Motor neuron (in vitro differentiated cells): ENCODE results near the gene CD53. TPM values are rescaled to one million over a fixed set of nuclear protein-coding genes. Genes with fewer than 3 reads are reported as not detected.
"Not testable (repeated sequence)": the region's sequence is repeated elsewhere in the genome, so short reads cannot be mapped to it uniquely, and the experiment has no call there.

Experiments used
- ATAC-seq, 8 experiments: fragments of 200-7000 bp; cut with Tn5 transposase; replicated peaks in 6 of 8; 2 replicates each; pipeline ENCODE4 v1.8.0; 2021; ENCODE audit warnings: mild to moderate bottlenecking in 8 of 8, moderate library complexity in 8 of 8
- H3K27ac ChIP-seq, 2 donors: fragments of 250-450 bp; sonication (Bioruptor Pico); 2 replicates each; pipeline ENCODE4 v1.9.0; 2021; ENCODE audit warnings: antibody characterized with exemption in 2 of 2, mild to moderate bottlenecking in 2 of 2, moderate library complexity in 1 of 2
- H3K4me1 ChIP-seq, 2 donors: fragments of 250-450 bp; sonication (Bioruptor Pico); replicated peaks in 1 of 2; 2 replicates each; pipeline ENCODE4 v1.6.1; 2021; ENCODE audit warnings: antibody characterized with exemption in 2 of 2, mild to moderate bottlenecking in 2 of 2, moderate library complexity in 1 of 2
- H3K4me3 ChIP-seq, 5 donors: fragments of 250-450 bp; sonication (Bioruptor Pico); 2 replicates each; pipeline ENCODE4 v1.9.0; 2021; ENCODE audit warnings: antibody characterized with exemption in 5 of 5, mild to moderate bottlenecking in 5 of 5, moderate library complexity in 4 of 5
- WGBS, 10 experiments: fragments of 450-650 bp; shearing (Covaris generic); methylation state at CpG; one replicate each; pipeline ENCODE4 v1.0.0; 2022; 5-methylcytosine and 5-hydroxymethylcytosine counted together
- in situ Hi-C, 9 experiments: fragments of 400-800 bp; cut with MboI; loops; one replicate each; pipeline ENCODE4 v1.15.0; 2021; ENCODE audit warnings: low sequenced_read_pairs in 9 of 9, low pct_unique_long_range_greater_than_20kb in 2 of 9; ENCODE audit not compliant: unreplicated experiment in 9 of 9
- total RNA-seq, 8 experiments: library from RNA; unstranded; fragments of 300-600 nt; gene quantifications; 2 replicates each; pipeline versions ENCODE4 v1.2.3 to v1.2.4, GENCODE V29; 2022

Gene CD53
- total RNA-seq, 8 experiments from 2014 or later, result 0.43 to 2.3 (median 0.76) TPM; not detected in 3

GRCh38 chr1:110903853-110904500 is 31.0 kb downstream of the CD53 start:
- in situ Hi-C loops, result no loop called here
- Histone ChIP-seq H3K27ac (no peak overlapping the region), H3K4me1 (no peaks in the 10 kb centered on the region), H3K4me3 (no peak overlapping the region)
- WGBS, 10 experiments, result 0 to 73% (median 51%) methylated on average over 1 to 3 of the region's 3 CpGs; no CpG with 5 or more reads in 4 of the 10 experiments
- ATAC-seq, result peak in 2 of 8 experiments; percentile 90 to 93

DNA sequence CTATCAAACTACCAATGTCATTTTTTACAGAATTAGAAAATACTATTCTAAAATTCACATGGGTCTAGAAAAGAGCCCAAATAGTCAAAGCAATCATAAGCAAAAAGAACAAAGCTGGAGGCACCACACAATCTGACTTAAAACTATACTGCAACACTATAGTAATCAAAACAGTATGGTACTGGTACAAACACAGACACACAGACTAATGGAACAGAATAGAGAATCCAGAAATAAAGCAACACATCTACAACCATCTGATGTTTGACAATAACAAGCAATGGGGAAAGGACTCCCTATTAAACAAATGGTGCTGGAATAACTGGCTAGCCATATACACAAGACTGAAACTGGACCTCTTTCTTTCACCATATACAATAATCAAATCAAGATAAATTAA is 39.8 kb downstream of the CD53 start:
- no peak for ATAC-seq
- H3K4me3 ChIP-seq, result no peak overlapping the region
- in situ Hi-C loops, result no loop called here
- no peaks in the 10 kb centered on the region for H3K4me1 ChIP-seq
- H3K27ac ChIP-seq, result no peak overlapping the region

GRCh38 chr1:110914676-110915075 is 41.7 kb downstream of the CD53 start:
- Histone ChIP-seq H3K4me1 (no peaks in the 10 kb centered on the region), H3K4me3 (no peak overlapping the region), H3K27ac (no peak overlapping the region)
- no peak for ATAC-seq
- in situ Hi-C loops, result no loop called here
- 33 to 82% (median 73%) methylated on average over 1 to 3 of the region's 3 CpGs; no CpG with 5 or more reads in 1 of the 10 experiments for WGBS, 10 experiments

- in situ Hi-C loops, result no loop called here
- ATAC-seq, result no peak
Measured at GRCh38 chr1:110915804-110916203, 42.9 kb downstream of the CD53 start.

DNA sequence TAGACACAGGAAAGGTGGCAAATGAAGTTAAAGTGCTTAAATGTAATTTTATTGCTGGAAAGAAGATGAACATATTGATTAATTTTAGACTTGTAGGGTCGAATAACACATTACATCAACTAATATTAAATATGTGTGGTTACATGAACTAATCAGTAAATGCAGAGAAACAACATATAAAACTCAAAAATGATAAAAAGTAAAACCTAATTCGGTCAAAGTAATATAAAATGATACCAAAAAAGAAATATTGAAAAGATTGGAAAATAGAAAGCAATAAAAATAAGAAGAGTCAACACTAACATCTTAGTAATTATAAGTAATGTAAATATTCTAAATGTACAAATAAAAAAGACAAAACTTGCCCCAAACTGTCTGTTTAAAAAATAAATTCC is 43.3 kb downstream of the CD53 start:
- ATAC-seq, result no peak
- Histone ChIP-seq H3K27ac (no peak overlapping the region), H3K4me3 (no peak overlapping the region), H3K4me1 (no peaks in the 10 kb centered on the region)
- 0 to 80% (median 46%) methylated on average over 1 to 2 of the region's 2 CpGs for whole genome bisulfite sequencing, 10 experiments
- in situ Hi-C loops, result no loop called here

More at GRCh38 chr1:110915804-110916203, 42.9 kb downstream of the CD53 start:
- Histone ChIP-seq H3K4me3 (no peak overlapping the region), H3K27ac (no peak overlapping the region), H3K4me1 (no peaks in the 10 kb centered on the region)
- 20 to 81% (median 54%) methylated on average over 1 to 2 of the region's 2 CpGs for WGBS, 10 experiments

GRCh38 chr1:110916669-110917306 is 43.8 kb downstream of the CD53 start:
- H3K4me3 ChIP-seq, result no peak overlapping the region
- peak in 3 of 8 experiments; percentile 39 to 98 (median 96) for ATAC-seq
- no peaks in the 10 kb centered on the region for H3K4me1 ChIP-seq
- 0 to 67% (median 23%) methylated on average over 1 to 2 of the region's 2 CpGs; no CpG with 5 or more reads in 2 of the 10 experiments for WGBS, 10 experiments
- in situ Hi-C loops, result no loop called here
- H3K27ac ChIP-seq, result no peak overlapping the region

- no peak overlapping the region for H3K27ac ChIP-seq
- no peak for ATAC-seq
- in situ Hi-C loops, result no loop called here
- no peak overlapping the region for H3K4me3 ChIP-seq
- H3K4me1 ChIP-seq, result no peaks in the 10 kb centered on the region
- 33 to 100% (median 95%) methylated on average over 1 of the region's 1 CpG; no CpG with 5 or more reads in 2 of the 10 experiments for WGBS, 10 experiments
Measured at GRCh38 chr1:110918016-110918415, 45.1 kb downstream of the CD53 start.

DNA sequence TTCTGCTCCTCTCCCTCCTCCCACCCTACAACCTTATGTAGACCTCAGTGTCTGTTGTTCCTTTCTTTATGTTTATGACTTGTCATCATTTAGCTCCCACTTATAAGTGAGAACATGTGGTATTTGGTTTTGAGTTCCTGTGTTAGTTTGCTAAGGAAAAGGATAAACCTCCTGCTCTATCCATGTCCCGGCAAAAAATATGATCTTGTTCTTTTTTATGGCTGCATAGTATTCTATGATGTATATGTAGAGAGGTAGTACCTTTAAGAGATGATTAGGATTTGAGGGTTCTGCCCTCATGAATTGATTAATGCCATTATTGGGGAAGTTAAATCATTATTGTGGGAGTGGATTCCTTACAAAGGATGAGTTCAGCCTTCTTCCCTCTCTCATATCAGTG is 49.0 kb downstream of the CD53 start:
- H3K27ac ChIP-seq, result no peak overlapping the region
- no peak for ATAC-seq
- WGBS, 10 experiments, result 0 to 100% (median 82%) methylated on average over 1 of the region's 1 CpG; no CpG with 5 or more reads in 3 of the 10 experiments
- in situ Hi-C loops, result no loop called here
- no peaks in the 10 kb centered on the region for H3K4me1 ChIP-seq
- no peak overlapping the region for H3K4me3 ChIP-seq

DNA sequence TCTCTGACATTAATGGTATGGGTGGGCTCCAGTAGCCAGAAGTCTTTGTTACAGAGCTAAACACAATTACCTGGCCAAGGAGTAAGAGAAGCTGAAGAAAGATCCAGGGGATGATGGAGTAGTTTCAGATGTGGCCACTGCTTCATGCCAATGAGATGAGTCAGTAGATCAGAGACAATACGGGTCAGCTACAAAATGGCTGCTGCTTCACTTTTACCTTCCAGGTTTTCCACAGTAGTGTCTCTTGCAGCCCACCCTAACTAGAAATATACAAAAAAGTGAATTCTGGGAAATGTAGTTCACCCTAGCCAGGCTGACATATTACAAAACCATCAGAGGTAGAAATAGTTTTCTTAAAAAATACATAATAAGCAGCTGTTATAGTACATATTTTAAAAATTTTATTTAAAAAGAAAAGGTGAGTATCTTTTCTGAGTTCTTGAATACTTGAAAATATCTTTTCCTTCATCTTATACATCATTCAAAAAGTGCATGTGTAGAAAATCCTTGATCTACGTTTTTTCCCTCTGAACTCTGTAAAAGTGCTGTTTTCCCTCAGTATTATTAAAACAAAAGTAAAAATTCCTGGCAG is 54.6 kb downstream of the CD53 start:
- in situ Hi-C loops, result no loop called here
- H3K27ac ChIP-seq, result no peak overlapping the region
- H3K4me3 ChIP-seq, result no peak overlapping the region
- peak in 1 of 8 experiments; percentile 42 for ATAC-seq
- no peaks in the 10 kb centered on the region for H3K4me1 ChIP-seq
- 0 to 87% (median 58%) methylated on average over 1 to 2 of the region's 2 CpGs for WGBS, 10 experiments

DNA sequence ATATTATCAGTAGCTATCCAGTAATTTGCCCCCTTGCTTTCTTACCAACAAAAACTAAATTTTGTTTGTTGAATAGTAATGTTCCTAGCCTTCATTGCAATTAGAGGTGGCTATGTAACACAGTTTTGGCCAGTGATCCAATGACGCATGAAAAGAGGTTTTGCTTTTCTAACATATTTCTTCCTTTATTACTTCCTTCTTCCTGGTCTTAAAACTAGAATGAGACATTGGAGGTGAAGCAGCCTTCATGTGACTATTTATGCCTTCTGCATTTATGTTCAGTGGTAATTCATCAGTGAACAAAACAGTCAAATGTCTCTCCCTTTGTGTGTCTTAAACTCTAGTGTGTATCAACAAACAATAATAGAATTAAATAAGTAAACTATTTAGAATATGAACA is 55.2 kb downstream of the CD53 start:
- Histone ChIP-seq H3K4me1 (no peaks in the 10 kb centered on the region), H3K27ac (no peak overlapping the region), H3K4me3 (no peak overlapping the region)
- ATAC-seq, result no peak
- 62 to 100% (median 92%) methylated on average over 1 of the region's 1 CpG; no CpG with 5 or more reads in 2 of the 10 experiments for WGBS, 10 experiments
- in situ Hi-C loops, result no loop called here

GRCh38 chr1:110928904-110929303 is 56.0 kb downstream of the CD53 start:
- H3K27ac ChIP-seq, result no peak overlapping the region
- H3K4me3 ChIP-seq, result no peak overlapping the region
- ATAC-seq, result no peak
- no peaks in the 10 kb centered on the region for H3K4me1 ChIP-seq
- in situ Hi-C loops, result no loop called here
- 0 to 72% (median 47%) methylated on average over 2 of the region's 2 CpGs; no CpG with 5 or more reads in 2 of the 10 experiments for WGBS, 10 experiments

GRCh38 chr1:110931097-110931496 is 58.1 kb downstream of the CD53 start:
- 60 to 100% (median 80%) methylated on average over 1 to 3 of the region's 3 CpGs; no CpG with 5 or more reads in 5 of the 10 experiments for WGBS, 10 experiments

DNA sequence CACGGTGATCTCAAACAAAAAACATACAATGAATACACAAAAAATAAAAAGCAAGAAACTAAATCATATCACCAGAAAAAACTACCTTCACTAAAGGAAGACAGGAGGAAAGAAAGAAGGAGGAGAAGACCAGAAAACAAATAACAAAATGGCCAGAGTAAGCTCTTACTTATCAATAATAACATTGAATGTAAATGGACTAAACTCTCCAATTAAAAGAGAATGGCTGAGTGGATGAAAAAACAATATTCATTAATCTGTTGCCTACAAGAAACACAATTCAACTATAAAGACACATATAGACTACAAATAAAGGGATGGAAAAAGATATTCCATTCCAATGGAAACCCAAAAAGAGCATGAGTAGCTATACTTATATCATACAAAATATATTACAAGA is 63.6 kb downstream of the CD53 start:
- 11 to 100% (median 83%) methylated on average over 1 of the region's 1 CpG for WGBS, 10 experiments
- Histone ChIP-seq H3K4me3 (no peak overlapping the region), H3K27ac (no peak overlapping the region), H3K4me1 (no peaks in the 10 kb centered on the region)
- no peak for ATAC-seq
- in situ Hi-C loops, result no loop called here

More at GRCh38 chr1:110931097-110931496, 58.1 kb downstream of the CD53 start:
- H3K4me1 ChIP-seq, in situ Hi-C loops, ATAC-seq, H3K27ac ChIP-seq, H3K4me3 ChIP-seq: not testable (repeated sequence)
